GM23338 (cell line): ENCODE data around the gene STX16. TPM values are rescaled to one million over a fixed set of nuclear protein-coding genes. Genes with fewer than 3 reads are reported as not detected.

Source experiments
- ATAC-seq: fragments of 200-7000 bp; cut with Tn5 transposase; 3 replicates; pipeline ENCODE4 v1.9.1; 2020
- DNase-seq: peaks from one replicate; pipeline ENCODE4 v3.0.0-alpha.2; 2015; ENCODE audit warnings: low spot score
- H2AFZ ChIP-seq: fragments of 200-600 bp; sonication (generic); 2 replicates; pipeline ENCODE4 v1.8.0; 2016; ENCODE audit warnings: antibody characterized with exemption, mild to moderate bottlenecking, moderate library complexity
- H3F3A ChIP-seq: fragments of 200-600 bp; sonication (generic); replicated peaks from 2 replicates; pipeline ENCODE4 v1.8.0; 2017; ENCODE audit warnings: antibody characterized with exemption, mixed run types, low read depth
- H3K27ac ChIP-seq: fragments of 200-600 bp; sonication (generic); 2 replicates; pipeline ENCODE4 v1.6.1; 2016; ENCODE audit warnings: low read depth
- H3K27me3 ChIP-seq: fragments of 200-600 bp; sonication (generic); 2 replicates; pipeline ENCODE4 v1.8.0; 2016; ENCODE audit warnings: mild to moderate bottlenecking, mixed run types, moderate library complexity; ENCODE audit not compliant: insufficient read depth
- H3K36me3 ChIP-seq: fragments of 200-600 bp; sonication (generic); 2 replicates; pipeline ENCODE4 v1.8.0; 2016; ENCODE audit warnings: mild to moderate bottlenecking; ENCODE audit not compliant: insufficient read depth
- H3K4me1 ChIP-seq: fragments of 200-600 bp; sonication (generic); 2 replicates; pipeline ENCODE4 v1.8.0; 2016; ENCODE audit warnings: mild to moderate bottlenecking, moderate library complexity; ENCODE audit not compliant: insufficient read depth
- H3K4me2 ChIP-seq: fragments of 200-600 bp; sonication (generic); 2 replicates; pipeline ENCODE4 v1.7.1; 2017; ENCODE audit warnings: mixed run types
- H3K4me3 ChIP-seq: fragments of 200-600 bp; sonication (generic); 2 replicates; pipeline ENCODE4 v1.6.1; 2016; ENCODE audit warnings: mixed run types
- H3K79me2 ChIP-seq: fragments of 200-600 bp; sonication (generic); replicated peaks from 2 replicates; pipeline ENCODE4 v1.8.0; 2017; ENCODE audit warnings: mild to moderate bottlenecking; ENCODE audit not compliant: insufficient read depth
- H3K9me2 ChIP-seq: fragments of 200-600 bp; sonication (generic); 2 replicates; pipeline ENCODE4 v1.8.0; 2017; ENCODE audit not compliant: insufficient read depth
- H4K20me1 ChIP-seq: fragments of 200-600 bp; sonication (generic); replicated peaks from 2 replicates; pipeline ENCODE4 v1.8.0; 2017; ENCODE audit warnings: mild to moderate bottlenecking; ENCODE audit not compliant: insufficient read depth
- H3K27ac Mint-ChIP-seq: 2 replicates; pipeline ENCODE4 v1.8.0; 2020; ENCODE audit warnings: inconsistent platforms, mild to moderate bottlenecking, moderate library complexity, mixed read lengths
- H3K27me3 Mint-ChIP-seq: 3 replicates; pipeline ENCODE4 v1.8.0; 2022; ENCODE audit warnings: low read depth, mild to moderate bottlenecking, moderate library complexity, mixed read lengths, inconsistent platforms; ENCODE audit not compliant: insufficient read depth, poor library complexity
- H3K36me3 Mint-ChIP-seq: 3 replicates; pipeline ENCODE4 v1.8.0; 2021; ENCODE audit warnings: low read depth, mild to moderate bottlenecking, inconsistent platforms, moderate library complexity, mixed read lengths
- H3K4me1 Mint-ChIP-seq: 3 replicates; pipeline ENCODE4 v1.8.0; 2020; ENCODE audit warnings: mild to moderate bottlenecking, inconsistent platforms, mixed read lengths
- H3K4me3 Mint-ChIP-seq: 3 replicates; pipeline ENCODE4 v1.8.0; 2021; ENCODE audit warnings: moderate library complexity, mild to moderate bottlenecking, inconsistent platforms, mixed read lengths
- H3K9me3 Mint-ChIP-seq: 3 replicates; pipeline ENCODE4 v1.8.0; 2020; ENCODE audit warnings: moderate library complexity, mild to moderate bottlenecking, inconsistent platforms, mixed read lengths
- STAT1 ChIP-seq: IDR thresholded peaks from one replicate; pipeline ENCODE4 v1.6.1; 2016; ENCODE audit warnings: antibody characterized with exemption; ENCODE audit not compliant: unreplicated experiment
- polyA plus RNA-seq: library from polyadenylated mRNA; unstranded; fragments of >200 nt; fragmentation: Nextera tagmentation; extraction: Ambion mirVana; gene quantifications from 2 replicates; pipeline ENCODE4 v1.2.1, GENCODE V29; 2016
- total RNA-seq: library from RNA; depleted of rRNA; stranded (reverse); fragments of >200 nt; shearing (Covaris generic); gene quantifications from 2 replicates; pipeline ENCODE4 v1.2.3, GENCODE V29; 2014
- TF ChIP-seq, protein P1 (sequence below), 2 experiments: fragments of 200-600 bp in 1 of 2; sonication (generic) in 1 of 2; conservative IDR thresholded peaks; 2 replicates each; pipeline versions ENCODE4 v1.5.1 to v1.6.1; 2016 to 2017; ENCODE audit warnings: antibody characterized with exemption in 2 of 2, low read depth in 2 of 2, mild to moderate bottlenecking in 2 of 2, moderate library complexity in 1 of 2
- TF ChIP-seq, protein P2 (sequence below): IDR thresholded peaks from one replicate; pipeline ENCODE4 v1.6.1; 2018; ENCODE audit warnings: antibody characterized with exemption; ENCODE audit not compliant: unreplicated experiment
- TF ChIP-seq, protein P3 (sequence below): fragments of 250-450 bp; sonication (Bioruptor Pico); IDR thresholded peaks from 2 replicates; pipeline ENCODE4 v1.5.0; 2020; ENCODE audit warnings: mild to moderate bottlenecking, moderate library complexity
- TF ChIP-seq, protein P4 (sequence below): IDR thresholded peaks from 2 replicates; pipeline ENCODE4 v1.6.1; 2016; ENCODE audit warnings: antibody characterized with exemption

The STX16 gene
- total and polyA plus RNA-seq, 2 experiments from 2014 or later: 31.2 to 70.5 TPM

- peak; percentile 79 for DNase-seq
- Histone ChIP-seq H3K36me3 (no peaks in the 10 kb centered on the region; the same call in 1 of the 2 replicates), H3K9me2 (no peaks in the 10 kb centered on the region), H3K4me1 (peaks cover 33% of the 10 kb centered on the region), H3K27me3 (no peaks in the 10 kb centered on the region), H3K4me3 (peak within 1 kb of the TSS; percentile 44; the same call in 1 of the 2 replicates), H3K4me2 (peak within 1 kb of the TSS; percentile 71), H3F3A (peaks cover 25% of the 10 kb centered on the region), H3K27ac (peak within 1 kb of the TSS; percentile 69; the same call in 1 of the 2 replicates), H2AFZ (0 out of 2 replicates have a peak within 1 kb of the TSS, but pooled peaks have one; percentile 14), H4K20me1 (no peaks in the 10 kb centered on the region), H3K79me2 (no peaks in the 10 kb centered on the region)
- ATAC-seq: peak; percentile 76
- Mint-ChIP-seq H3K27ac (peak within 1 kb of the TSS; percentile 91), H3K9me3 (no peaks in the 10 kb centered on the region), H3K4me3 (peak within 1 kb of the TSS; percentile 62), H3K4me1 (peaks cover 46% of the 10 kb centered on the region), H3K27me3 (peaks cover 6% of the 10 kb centered on the region), H3K36me3 (peaks cover 4% of the 10 kb centered on the region)
- TF ChIP-seq, protein P1, sequence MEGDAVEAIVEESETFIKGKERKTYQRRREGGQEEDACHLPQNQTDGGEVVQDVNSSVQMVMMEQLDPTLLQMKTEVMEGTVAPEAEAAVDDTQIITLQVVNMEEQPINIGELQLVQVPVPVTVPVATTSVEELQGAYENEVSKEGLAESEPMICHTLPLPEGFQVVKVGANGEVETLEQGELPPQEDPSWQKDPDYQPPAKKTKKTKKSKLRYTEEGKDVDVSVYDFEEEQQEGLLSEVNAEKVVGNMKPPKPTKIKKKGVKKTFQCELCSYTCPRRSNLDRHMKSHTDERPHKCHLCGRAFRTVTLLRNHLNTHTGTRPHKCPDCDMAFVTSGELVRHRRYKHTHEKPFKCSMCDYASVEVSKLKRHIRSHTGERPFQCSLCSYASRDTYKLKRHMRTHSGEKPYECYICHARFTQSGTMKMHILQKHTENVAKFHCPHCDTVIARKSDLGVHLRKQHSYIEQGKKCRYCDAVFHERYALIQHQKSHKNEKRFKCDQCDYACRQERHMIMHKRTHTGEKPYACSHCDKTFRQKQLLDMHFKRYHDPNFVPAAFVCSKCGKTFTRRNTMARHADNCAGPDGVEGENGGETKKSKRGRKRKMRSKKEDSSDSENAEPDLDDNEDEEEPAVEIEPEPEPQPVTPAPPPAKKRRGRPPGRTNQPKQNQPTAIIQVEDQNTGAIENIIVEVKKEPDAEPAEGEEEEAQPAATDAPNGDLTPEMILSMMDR (conservative IDR thresholded peaks at IDR 0.05; ENCODE audit: low read depth in 2 of 2): peak in 1 of 2 experiments; percentile 45; a peak in 2 of 4 replicates
- TF ChIP-seq STAT1: no peak
Observed at GRCh38 chr20:58692579-58693225, 41.6 kb downstream of the STX16 start, which contains the start of gene NPEPL1. TSS of gene NPEPL1 (plus strand) at chr20:58692800. CDS start at chr20:58692901, 101 bp downstream.

- Histone ChIP-seq H3F3A (peaks cover 25% of the 10 kb centered on the region), H3K4me1 (peaks cover 33% of the 10 kb centered on the region), H3K9me2 (no peaks in the 10 kb centered on the region), H3K27ac (peak overlapping the region; percentile 55; the same call in 1 of the 2 replicates), H3K27me3 (no peaks in the 10 kb centered on the region), H4K20me1 (no peaks in the 10 kb centered on the region), H3K36me3 (no peaks in the 10 kb centered on the region; the same call in 1 of the 2 replicates), H3K4me3 (peak overlapping the region; percentile 44; the same call in 1 of the 2 replicates), H3K4me2 (peak overlapping the region; percentile 71), H3K79me2 (no peaks in the 10 kb centered on the region), H2AFZ (no peak overlapping the region)
- Mint-ChIP-seq H3K4me3 (peak overlapping the region; percentile 62), H3K36me3 (peaks cover 9% of the 10 kb centered on the region), H3K27me3 (peaks cover 6% of the 10 kb centered on the region), H3K27ac (no peak overlapping the region), H3K4me1 (peaks cover 44% of the 10 kb centered on the region), H3K9me3 (no peaks in the 10 kb centered on the region)
- ATAC-seq (peak; percentile 12), DNase-seq (peak; percentile 59)
- TF ChIP-seq, protein P2, sequence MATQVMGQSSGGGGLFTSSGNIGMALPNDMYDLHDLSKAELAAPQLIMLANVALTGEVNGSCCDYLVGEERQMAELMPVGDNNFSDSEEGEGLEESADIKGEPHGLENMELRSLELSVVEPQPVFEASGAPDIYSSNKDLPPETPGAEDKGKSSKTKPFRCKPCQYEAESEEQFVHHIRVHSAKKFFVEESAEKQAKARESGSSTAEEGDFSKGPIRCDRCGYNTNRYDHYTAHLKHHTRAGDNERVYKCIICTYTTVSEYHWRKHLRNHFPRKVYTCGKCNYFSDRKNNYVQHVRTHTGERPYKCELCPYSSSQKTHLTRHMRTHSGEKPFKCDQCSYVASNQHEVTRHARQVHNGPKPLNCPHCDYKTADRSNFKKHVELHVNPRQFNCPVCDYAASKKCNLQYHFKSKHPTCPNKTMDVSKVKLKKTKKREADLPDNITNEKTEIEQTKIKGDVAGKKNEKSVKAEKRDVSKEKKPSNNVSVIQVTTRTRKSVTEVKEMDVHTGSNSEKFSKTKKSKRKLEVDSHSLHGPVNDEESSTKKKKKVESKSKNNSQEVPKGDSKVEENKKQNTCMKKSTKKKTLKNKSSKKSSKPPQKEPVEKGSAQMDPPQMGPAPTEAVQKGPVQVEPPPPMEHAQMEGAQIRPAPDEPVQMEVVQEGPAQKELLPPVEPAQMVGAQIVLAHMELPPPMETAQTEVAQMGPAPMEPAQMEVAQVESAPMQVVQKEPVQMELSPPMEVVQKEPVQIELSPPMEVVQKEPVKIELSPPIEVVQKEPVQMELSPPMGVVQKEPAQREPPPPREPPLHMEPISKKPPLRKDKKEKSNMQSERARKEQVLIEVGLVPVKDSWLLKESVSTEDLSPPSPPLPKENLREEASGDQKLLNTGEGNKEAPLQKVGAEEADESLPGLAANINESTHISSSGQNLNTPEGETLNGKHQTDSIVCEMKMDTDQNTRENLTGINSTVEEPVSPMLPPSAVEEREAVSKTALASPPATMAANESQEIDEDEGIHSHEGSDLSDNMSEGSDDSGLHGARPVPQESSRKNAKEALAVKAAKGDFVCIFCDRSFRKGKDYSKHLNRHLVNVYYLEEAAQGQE: no peak
- TF ChIP-seq, protein P3, sequence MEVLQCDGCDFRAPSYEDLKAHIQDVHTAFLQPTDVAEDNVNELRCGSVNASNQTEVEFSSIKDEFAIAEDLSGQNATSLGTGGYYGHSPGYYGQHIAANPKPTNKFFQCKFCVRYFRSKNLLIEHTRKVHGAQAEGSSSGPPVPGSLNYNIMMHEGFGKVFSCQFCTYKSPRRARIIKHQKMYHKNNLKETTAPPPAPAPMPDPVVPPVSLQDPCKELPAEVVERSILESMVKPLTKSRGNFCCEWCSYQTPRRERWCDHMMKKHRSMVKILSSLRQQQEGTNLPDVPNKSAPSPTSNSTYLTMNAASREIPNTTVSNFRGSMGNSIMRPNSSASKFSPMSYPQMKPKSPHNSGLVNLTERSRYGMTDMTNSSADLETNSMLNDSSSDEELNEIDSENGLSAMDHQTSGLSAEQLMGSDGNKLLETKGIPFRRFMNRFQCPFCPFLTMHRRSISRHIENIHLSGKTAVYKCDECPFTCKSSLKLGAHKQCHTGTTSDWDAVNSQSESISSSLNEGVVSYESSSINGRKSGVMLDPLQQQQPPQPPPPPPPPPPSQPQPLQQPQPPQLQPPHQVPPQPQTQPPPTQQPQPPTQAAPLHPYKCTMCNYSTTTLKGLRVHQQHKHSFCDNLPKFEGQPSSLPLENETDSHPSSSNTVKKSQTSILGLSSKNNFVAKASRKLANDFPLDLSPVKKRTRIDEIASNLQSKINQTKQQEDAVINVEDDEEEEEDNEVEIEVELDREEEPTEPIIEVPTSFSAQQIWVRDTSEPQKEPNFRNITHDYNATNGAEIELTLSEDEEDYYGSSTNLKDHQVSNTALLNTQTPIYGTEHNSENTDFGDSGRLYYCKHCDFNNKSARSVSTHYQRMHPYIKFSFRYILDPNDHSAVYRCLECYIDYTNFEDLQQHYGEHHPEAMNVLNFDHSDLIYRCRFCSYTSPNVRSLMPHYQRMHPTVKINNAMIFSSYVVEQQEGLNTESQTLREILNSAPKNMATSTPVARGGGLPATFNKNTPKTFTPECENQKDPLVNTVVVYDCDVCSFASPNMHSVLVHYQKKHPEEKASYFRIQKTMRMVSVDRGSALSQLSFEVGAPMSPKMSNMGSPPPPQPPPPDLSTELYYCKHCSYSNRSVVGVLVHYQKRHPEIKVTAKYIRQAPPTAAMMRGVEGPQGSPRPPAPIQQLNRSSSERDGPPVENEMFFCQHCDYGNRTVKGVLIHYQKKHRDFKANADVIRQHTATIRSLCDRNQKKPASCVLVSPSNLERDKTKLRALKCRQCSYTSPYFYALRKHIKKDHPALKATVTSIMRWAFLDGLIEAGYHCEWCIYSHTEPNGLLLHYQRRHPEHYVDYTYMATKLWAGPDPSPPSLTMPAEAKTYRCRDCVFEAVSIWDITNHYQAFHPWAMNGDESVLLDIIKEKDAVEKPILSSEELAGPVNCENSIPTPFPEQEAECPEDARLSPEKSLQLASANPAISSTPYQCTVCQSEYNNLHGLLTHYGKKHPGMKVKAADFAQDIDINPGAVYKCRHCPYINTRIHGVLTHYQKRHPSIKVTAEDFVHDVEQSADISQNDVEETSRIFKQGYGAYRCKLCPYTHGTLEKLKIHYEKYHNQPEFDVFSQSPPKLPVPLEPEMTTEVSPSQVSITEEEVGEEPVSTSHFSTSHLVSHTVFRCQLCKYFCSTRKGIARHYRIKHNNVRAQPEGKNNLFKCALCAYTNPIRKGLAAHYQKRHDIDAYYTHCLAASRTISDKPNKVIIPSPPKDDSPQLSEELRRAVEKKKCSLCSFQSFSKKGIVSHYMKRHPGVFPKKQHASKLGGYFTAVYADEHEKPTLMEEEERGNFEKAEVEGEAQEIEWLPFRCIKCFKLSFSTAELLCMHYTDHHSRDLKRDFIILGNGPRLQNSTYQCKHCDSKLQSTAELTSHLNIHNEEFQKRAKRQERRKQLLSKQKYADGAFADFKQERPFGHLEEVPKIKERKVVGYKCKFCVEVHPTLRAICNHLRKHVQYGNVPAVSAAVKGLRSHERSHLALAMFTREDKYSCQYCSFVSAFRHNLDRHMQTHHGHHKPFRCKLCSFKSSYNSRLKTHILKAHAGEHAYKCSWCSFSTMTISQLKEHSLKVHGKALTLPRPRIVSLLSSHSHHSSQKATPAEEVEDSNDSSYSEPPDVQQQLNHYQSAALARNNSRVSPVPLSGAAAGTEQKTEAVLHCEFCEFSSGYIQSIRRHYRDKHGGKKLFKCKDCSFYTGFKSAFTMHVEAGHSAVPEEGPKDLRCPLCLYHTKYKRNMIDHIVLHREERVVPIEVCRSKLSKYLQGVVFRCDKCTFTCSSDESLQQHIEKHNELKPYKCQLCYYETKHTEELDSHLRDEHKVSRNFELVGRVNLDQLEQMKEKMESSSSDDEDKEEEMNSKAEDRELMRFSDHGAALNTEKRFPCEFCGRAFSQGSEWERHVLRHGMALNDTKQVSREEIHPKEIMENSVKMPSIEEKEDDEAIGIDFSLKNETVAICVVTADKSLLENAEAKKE (CRISPR knock-in tag): no peak
- TF ChIP-seq, protein P4, sequence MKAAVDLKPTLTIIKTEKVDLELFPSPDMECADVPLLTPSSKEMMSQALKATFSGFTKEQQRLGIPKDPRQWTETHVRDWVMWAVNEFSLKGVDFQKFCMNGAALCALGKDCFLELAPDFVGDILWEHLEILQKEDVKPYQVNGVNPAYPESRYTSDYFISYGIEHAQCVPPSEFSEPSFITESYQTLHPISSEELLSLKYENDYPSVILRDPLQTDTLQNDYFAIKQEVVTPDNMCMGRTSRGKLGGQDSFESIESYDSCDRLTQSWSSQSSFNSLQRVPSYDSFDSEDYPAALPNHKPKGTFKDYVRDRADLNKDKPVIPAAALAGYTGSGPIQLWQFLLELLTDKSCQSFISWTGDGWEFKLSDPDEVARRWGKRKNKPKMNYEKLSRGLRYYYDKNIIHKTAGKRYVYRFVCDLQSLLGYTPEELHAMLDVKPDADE: no peak
Observed at GRCh38 chr20:58693226-58694006, 42.3 kb downstream of the STX16 start.
